Adrenal gland (tissue), 5 donors: ENCODE results near the gene UGT2B10.

Experiments used
- CTCF ChIP-seq, 6 experiments: fragments of 450-650 bp in 4 of 6; fragments of 200-600 bp in 2 of 6; sonication (generic) in 1 of 6; IDR thresholded peaks; 1 replicate in 5 of 6; 2 replicates in 1 of 6; pipeline versions ENCODE4 v1.5.1 to v1.8.0; 2016 to 2021; ENCODE audit warnings: antibody characterized with exemption in 6 of 6, mild to moderate bottlenecking in 2 of 6, moderate library complexity in 1 of 6
- POLR2A ChIP-seq, 2 donors: fragments of 450-650 bp; IDR thresholded peaks; one replicate each; pipeline ENCODE4 v1.6.1; 2017; ENCODE audit warnings: antibody characterized with exemption in 2 of 2, mild to moderate bottlenecking in 2 of 2, moderate library complexity in 1 of 2
- donor health status: DM: no; HTN: no; CAD: no.

DNA sequence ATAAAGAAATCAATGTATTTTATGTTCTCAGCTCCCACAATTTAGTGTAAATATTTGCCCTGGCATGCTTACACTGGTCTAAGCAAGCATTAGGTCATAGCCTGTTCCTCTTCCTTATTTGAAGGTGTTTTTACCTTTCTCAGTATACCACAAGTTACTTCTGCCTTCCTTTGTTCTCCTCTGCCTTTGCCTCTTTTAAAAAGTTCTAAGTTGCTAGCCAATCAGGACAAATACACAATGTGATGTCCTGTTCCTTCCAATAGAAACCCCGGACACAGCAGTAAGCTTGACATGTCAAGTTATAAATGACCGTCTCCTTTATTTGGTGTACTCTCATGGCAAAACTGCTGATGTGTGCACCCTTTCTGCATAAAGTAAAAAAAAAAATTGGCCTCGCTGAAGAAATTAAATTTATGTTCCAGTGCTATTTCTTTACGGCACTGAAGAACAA, 49.4 kb downstream of the UGT2B10 start:
- no peak for TF ChIP-seq CTCF (IDR thresholded peaks at IDR 0.05)
- no peak for TF ChIP-seq POLR2A (IDR thresholded peaks at IDR 0.05)
